Iris pigment epithelial cell (primary cell): ENCODE measurements around the gene SOX6.
"Not testable (repeated sequence)": the region's sequence is repeated elsewhere in the genome, so short reads cannot be mapped to it uniquely, and the experiment has no call there.

ENCODE experiments used
- DNase-seq: peaks from one replicate; pipeline ENCODE4 v3.0.0-alpha.2; 2011; ENCODE audit warnings: low read depth

Gene SOX6

GRCh38 chr11:16093889-16094653 is 262.3 kb downstream of the SOX6 start:
- DNase-seq, result no peak

- no peak for DNase-seq
Measured at GRCh38 chr11:16091862-16092261, 264.5 kb downstream of the SOX6 start.

- no peak for DNase-seq
Measured at GRCh38 chr11:16089481-16089880, 266.9 kb downstream of the SOX6 start.

- no peak for DNase-seq
Measured at GRCh38 chr11:16088774-16089173, 267.6 kb downstream of the SOX6 start.

- DNase-seq, result no peak
Measured at GRCh38 chr11:16087886-16088285, 268.5 kb downstream of the SOX6 start.

GRCh38 chr11:16086229-16086819 is 270.0 kb downstream of the SOX6 start:
- no peak for DNase-seq

- DNase-seq, result no peak
Measured at GRCh38 chr11:16082095-16083055, 274.0 kb downstream of the SOX6 start.

- DNase-seq, result no peak
Measured at GRCh38 chr11:16081382-16082094, 274.8 kb downstream of the SOX6 start.

- no peak for DNase-seq
Measured at GRCh38 chr11:16080688-16081381, 275.5 kb downstream of the SOX6 start.

- no peak for DNase-seq
Measured at GRCh38 chr11:16078936-16079335, 277.4 kb downstream of the SOX6 start.

- DNase-seq, result no peak
Measured at GRCh38 chr11:16070573-16070972, 285.8 kb downstream of the SOX6 start.

- not testable (repeated sequence) for DNase-seq
Measured at GRCh38 chr11:16067268-16067667, 289.1 kb downstream of the SOX6 start.

GRCh38 chr11:16059332-16059731 is 297.0 kb downstream of the SOX6 start:
- DNase-seq, result no peak

- DNase-seq, result no peak
Measured at GRCh38 chr11:16058671-16059070, 297.7 kb downstream of the SOX6 start.

- no peak for DNase-seq
Measured at GRCh38 chr11:16052750-16053149, 303.6 kb downstream of the SOX6 start.

GRCh38 chr11:16049611-16050010 is 306.7 kb downstream of the SOX6 start:
- DNase-seq, result no peak

- DNase-seq, result no peak
Measured at GRCh38 chr11:16047073-16047472, 309.3 kb downstream of the SOX6 start.

- DNase-seq, result no peak
Measured at GRCh38 chr11:16043617-16044016, 312.7 kb downstream of the SOX6 start.

- no peak for DNase-seq
Measured at GRCh38 chr11:16041207-16041606, 315.1 kb downstream of the SOX6 start.

- no peak for DNase-seq
Measured at GRCh38 chr11:16040151-16040550, 316.2 kb downstream of the SOX6 start.

- no peak for DNase-seq
Measured at GRCh38 chr11:16037179-16037578, 319.2 kb downstream of the SOX6 start.
